ENCODE measurements around the gene RTEL1.

RTEL1 gene, protein sequence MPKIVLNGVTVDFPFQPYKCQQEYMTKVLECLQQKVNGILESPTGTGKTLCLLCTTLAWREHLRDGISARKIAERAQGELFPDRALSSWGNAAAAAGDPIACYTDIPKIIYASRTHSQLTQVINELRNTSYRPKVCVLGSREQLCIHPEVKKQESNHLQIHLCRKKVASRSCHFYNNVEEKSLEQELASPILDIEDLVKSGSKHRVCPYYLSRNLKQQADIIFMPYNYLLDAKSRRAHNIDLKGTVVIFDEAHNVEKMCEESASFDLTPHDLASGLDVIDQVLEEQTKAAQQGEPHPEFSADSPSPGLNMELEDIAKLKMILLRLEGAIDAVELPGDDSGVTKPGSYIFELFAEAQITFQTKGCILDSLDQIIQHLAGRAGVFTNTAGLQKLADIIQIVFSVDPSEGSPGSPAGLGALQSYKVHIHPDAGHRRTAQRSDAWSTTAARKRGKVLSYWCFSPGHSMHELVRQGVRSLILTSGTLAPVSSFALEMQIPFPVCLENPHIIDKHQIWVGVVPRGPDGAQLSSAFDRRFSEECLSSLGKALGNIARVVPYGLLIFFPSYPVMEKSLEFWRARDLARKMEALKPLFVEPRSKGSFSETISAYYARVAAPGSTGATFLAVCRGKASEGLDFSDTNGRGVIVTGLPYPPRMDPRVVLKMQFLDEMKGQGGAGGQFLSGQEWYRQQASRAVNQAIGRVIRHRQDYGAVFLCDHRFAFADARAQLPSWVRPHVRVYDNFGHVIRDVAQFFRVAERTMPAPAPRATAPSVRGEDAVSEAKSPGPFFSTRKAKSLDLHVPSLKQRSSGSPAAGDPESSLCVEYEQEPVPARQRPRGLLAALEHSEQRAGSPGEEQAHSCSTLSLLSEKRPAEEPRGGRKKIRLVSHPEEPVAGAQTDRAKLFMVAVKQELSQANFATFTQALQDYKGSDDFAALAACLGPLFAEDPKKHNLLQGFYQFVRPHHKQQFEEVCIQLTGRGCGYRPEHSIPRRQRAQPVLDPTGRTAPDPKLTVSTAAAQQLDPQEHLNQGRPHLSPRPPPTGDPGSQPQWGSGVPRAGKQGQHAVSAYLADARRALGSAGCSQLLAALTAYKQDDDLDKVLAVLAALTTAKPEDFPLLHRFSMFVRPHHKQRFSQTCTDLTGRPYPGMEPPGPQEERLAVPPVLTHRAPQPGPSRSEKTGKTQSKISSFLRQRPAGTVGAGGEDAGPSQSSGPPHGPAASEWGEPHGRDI (N-terminal part only)

DNA sequence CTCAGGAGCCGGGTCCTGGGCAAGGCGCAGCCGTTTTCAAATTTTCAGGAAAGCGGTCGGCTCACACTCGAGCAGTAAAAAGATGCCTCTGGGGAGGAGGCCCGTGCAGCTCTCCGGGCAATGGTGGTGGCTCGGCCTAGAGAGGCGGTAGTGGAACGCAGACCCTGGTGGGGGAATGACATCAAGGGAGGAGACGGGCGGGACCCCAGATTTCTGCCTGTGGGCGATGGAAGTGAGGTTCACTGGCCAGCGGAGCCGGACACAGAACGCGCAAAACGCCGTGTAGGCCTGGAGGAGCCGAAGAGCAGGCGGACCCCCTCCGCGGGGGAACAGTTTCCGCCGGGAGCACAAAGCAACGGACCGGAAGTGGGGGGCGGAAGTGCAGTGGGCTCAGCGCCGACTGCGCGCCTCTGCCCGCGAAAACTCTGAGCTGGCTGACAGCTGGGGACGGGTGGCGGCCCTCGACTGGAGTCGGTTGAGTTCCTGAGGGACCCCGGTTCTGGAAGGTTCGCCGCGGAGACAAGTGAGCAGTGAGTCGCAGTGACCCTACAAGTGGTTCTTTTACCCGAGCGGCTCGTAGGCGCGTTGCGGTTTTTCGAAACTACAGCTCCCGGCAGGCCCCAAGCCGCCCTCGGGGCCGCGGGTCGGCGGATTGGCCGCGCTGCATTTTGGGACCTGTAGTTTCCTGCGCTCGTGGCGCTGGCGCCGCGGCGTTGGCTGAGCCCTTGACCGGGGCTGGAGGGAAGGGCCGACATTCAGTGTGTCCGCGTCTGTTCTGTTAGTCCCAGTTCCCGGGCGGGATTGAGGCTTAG, at the start of gene RTEL1:
Gene RTEL1, plus strand, starts transcription at position 376 of the 812 bp plus-strand sequence. CDS start 1,091 bp downstream, outside the sequence.
- no peak for FAIRE-seq

DNA sequence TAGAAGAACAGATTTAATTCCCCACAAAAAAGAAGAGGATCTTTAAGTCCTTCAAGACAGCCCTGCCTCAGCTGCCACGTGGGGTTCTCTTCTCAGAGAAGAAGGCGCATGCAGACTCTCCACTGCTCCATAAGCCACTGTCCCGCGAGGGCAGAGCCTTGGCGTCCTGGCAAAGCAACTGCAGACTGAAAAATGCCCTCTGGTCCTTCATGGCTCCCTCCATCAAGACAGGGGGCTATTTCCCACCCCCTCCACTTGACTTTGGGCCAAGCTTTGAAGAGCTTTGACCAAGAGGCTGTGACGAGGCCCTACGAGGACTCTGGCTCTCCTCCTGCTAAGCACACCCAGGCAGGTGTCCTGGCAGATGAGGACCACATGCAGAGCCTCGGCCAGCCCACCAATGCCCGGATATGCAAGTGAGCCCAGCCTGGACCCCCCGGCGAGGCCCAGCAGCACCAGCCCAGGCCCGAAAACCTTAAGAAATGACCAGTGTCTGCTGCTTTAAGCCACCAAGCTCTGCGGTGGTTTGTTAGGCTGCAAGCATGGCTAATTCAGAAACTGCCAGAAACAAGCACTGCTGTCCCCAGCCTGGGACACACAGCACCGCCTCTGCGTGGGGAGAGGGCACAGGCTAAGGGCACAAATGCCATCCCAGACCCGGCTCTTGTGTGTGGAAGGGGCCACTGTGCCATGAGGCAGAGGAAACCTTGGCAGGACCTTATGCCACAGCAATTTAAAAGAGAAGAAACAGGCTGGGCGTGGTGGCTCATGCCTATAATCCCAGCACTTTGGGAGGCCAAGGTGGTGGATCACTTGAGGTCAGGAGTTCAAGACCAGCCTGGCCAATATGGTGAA, 47.3 kb upstream of the RTEL1 start:
- no peak for FAIRE-seq

DNA sequence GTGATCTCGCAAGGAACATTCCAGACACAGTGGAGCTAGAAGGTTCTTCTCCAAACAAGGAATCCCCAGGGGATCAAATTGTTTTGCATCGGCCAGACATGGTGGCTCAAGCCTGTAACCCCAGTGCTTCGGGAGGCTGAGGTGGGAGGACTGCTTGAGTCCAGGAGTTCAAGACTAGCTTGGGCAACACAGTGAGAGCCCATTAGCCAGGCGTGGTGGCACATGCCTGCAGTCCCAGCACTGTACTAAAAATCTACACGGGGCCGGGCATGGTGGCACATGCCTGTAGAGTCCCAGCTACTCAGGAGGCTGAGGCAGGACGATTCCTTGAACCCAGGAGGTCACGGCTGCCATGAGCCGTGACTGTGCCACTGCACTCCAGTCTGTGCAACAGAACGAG, 46.5 kb upstream of the RTEL1 start:
- FAIRE-seq: no peak

DNA sequence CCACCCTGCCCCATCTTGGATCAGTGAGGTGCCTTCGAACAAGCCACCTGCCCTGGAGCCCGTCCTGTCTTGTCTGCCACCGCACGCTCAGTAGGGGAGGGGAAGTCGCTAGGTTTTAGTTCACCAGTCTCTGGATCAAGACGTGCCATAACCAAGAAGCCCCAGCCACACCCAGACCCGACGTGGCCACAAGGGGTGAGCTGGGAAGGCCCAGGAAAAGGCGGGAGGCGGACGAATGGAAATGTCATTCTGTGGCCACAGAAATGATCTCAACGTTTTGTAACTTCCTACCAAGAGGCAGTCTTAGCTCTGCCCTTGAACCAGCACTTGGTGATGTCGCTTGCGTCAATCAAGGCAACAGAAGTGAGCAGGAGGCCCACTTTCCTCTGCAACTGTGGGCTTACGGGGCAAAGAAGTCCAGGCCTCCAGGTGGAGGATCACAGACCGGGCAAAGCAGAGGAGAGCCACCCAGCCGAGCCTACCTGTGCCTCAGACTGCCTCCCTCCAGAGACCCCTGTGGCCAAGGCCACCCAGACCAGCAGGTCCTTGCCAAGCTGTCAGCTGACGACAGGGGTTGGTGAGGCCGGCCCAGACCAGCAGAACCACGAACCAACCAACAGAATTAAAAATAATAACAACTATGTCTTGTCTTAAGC, 45.7 kb upstream of the RTEL1 start:
- FAIRE-seq: no peak

DNA sequence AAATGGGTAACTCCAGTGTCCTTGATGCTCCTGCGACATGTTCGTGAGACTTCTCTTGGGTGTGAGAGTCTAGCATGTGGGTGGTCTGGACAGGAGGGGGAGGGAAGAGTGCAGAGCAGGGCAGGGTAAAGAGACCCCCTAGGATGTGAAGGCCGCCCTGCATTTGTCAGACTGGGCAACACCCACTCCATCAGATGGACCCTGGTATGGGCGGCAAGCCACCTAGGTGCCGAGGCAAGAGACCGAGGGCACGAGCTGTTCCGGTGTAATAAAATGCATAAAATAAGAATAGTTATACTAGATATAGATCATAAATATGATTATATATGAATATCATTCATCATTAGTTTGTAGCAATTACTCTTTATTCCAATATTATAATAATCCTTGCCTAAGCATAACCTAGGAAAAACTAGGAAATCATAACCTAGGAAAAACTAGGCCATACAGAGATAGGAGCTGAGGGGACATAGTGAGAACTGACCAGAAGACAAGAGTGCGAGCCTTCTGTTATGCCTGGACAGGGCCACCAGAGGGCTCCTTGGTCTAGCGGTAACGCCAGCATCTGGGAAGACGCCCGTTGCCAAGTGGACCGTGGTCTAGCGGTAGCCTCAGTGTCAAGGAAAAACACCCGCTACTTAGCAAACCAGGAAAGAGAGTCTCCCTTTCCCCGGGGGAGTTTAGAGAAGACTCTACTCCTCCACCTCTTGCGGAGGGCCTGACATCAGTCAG, 44.1 kb upstream of the RTEL1 start:
- peak; percentile 60 for FAIRE-seq

DNA sequence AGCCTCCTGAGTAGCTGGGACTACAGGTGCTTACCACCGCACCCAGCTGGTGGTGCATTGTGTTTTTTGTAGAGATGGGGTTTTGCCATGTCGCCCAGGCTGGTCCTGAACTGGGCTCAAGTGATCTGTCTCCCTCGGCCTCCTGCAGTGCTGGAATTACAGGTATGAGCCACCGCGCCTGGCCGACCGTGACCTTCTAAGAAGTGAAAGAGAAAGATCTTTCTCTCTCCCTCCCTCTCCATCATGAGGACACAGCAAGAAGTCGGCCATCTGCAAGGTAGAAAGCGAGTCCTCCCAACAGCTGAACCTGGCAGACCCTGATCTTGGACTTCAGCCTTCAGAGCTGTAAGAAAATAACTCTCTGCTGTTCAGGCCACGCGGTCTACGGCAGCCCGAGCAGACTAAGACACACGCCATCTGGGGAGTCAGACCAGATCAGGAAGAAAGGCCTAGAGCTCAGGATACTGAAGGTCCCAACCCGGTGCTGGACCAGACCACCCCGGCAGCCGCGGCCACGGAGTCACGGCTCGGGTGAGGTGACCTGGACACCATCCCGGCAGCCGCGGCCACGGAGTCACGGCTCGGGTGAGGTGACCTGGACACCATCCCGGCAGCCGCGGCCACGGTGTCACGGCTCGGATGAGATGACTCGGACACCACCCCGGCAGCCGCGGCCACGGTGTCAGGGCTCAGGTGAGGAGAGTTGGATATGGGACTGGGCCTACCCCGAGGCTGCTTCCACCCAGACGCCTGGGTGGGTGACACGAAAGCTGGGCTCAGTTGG, 40.8 kb upstream of the RTEL1 start:
- FAIRE-seq: no peak

DNA sequence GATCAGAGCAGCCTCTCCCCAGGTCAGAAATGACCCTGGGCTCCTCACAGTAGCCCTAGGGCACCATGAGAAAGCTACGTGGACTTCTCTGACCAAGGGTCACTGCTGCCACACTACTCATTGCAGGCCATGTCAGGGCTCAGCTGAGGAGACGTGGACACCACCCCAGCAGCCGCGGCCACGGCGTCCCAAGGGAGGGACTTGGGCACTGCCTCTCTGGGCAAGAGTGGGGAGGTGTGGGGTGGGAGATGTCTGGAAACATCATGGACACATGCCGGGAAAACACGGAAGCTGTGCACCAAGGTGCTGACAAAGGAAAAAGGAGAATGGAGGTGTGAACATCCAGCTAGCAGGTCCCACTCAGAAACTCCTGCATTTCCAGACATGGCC, 40.2 kb upstream of the RTEL1 start:
- no peak for FAIRE-seq

DNA sequence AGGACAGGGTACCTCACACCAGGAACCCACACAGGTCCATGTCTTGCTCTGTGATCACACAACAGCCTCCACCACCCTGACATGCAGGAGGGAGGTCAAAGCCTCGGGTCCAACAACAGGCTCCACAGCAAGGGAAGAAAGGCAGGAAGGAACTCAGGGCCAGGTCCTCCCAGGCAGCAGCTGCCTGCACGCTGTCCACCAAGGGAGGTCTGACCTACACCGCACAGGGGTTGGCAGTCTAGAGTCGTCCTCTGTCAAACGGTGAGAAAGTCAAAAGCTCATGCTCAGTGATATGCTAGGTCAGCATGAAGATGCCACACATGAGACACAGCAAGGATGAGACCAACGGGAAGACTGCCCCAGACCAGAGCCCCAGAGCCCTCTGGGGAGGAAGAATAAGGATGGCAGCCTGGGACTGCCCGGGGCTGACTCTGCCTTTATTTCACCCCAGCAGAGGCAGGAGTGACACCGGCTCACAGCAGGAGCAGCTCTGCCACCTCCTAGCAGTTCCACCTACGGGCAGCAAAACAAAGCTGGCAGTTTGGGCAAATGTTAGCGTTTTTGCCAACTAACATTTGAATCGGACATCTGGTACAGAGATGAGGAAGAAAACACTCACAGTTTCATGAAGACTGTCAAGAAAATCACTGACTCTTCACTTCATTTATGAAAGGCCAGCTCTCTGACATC, 39.7 kb upstream of the RTEL1 start:
- no peak for FAIRE-seq

DNA sequence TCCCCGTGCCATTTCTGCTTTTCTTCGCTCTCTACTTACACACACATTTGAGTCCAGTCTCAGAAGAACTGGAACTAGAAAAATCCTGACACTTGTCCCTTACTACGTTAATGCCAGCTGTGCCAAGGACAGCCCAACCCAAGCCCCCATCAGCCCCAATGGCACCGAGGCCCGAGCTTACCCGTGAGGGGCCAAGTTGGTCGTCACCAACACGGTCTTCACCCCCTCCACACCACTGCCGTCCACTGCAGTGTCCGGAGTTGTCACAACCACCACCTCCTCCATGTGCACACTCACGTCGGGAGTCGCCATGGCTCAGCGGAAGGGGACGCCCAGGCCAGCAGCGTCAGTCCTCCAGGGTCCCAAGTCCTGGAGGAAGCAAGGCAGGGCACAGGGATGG, 39.0 kb upstream of the RTEL1 start:
- FAIRE-seq: no peak

DNA sequence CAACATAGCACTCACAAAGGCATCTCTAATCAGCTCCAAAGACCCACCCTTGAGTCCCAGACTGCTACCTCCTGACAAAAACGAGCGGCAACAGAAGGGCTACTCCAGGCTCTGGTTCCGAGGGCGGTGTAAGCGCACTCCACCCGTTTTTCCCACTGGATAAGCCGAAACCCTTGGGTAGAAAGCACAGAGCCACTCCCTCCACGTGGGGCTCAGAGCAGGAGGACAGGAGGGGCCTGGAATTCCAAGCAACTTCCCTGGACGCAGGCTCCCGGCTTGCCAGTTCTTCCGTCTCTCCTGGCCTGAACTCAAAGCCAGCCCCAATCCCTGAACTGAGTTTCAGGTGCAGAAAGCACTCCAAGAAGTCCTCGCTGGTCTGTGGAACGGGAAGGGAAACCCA, 38.6 kb upstream of the RTEL1 start:
- no peak for FAIRE-seq

DNA sequence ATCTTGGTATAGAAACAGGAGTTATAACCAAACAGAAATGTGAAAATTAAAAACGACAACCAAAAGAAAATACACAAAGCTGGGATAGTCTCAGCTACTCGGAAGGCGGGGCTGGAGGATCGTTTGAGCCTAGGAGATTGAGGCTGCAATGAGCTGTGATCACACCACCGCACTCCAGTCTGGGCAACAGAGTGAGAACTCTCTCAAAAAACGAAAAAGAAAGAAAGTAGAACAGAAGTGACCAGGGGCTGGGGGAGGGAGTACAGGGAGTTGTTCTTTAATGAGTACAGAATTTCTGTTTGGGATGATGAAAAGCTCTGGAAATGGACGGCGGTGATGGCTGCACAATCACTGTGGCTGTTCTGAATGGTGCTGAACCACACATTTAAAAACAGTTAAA, 37.1 kb upstream of the RTEL1 start:
- FAIRE-seq: no peak

DNA sequence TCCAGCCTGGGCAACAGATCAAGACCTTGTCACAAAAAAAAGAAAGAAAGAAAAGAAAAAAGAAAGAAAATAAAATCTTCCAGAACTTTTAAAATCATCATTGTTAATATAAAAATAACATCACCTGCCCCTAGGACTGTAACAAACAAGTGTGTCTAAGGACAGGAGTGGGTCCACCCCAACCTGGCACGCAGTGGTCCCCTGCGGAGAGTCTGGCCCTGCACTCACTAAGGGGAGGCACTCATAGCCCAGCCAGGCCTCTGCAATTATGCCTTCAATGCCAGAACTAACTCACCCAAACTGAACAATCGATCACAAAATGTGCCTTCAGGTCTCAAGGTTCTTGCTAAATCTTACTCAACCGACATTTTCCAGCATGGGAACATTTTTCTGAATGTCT, 36.0 kb upstream of the RTEL1 start:
- no peak for FAIRE-seq

DNA sequence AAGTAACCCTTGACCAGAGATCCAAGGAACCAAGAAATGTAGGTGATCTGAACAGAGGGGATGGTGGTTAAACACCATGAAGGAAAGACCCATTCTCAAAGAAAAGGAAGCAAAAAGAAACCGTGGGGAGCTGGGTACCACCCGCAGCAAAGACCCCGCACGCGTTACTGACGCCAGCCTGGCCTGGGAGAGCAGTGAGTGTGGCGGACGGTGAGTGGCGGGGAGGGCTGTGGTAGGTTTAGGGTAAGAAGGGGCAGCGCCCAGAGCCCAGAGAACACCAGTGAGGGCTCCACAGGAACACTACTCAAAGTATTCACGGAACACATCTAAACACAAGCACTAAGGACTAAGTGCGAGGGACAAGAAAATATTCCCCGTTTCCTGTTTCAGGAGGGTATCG, 35.4 kb upstream of the RTEL1 start:
- no peak for FAIRE-seq

DNA sequence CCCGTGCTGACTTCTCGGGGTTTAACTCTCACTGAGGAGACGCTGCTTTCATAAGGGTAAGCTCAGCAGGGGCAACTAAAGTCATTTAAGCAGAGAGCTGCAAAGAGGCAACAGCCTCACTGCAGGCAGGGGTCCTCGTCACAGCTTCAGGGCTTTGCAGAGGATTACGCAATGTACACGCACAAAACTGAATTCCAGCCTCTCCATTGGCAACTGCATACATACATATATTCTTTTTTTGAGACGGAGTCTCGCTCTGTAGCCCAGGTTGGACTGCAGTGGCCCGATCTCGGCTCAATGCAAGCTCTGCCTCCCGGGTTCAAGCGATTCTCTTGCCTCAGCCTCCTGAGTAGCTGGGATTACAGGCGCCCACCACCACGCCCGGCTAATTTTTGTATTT, 33.6 kb upstream of the RTEL1 start:
- no peak for FAIRE-seq

DNA sequence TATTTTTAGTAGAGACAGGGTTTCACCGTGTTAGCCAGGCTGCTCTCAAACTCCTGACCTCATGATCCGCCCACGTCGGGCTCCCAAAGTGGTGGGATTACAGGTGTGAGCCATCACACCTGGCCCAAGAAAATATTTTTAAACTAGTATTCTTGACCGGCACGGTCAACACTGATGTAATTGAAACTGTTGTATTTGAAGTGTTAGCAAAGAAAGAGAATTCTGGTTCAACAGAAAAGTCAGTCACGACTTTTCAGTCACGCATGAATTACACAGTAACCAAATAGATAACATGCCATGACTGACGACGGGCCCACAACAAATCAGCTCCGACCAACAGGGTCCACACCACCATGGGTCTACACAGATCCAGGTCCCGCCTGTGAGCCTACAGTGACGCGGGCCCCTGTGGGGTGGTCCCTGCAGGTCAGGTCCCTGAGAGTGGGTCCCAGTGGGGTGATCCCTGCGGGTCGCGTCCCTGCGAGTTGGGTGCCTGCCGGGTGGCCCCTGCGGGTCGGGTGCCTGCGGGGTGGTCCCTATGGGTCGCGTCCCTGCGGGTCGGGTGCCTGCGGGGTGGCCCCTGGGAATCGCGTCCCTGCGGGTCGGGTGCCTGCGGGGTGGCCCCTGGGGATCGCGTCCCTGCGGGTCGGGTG, 32.2 kb upstream of the RTEL1 start:
- FAIRE-seq: no peak

DNA sequence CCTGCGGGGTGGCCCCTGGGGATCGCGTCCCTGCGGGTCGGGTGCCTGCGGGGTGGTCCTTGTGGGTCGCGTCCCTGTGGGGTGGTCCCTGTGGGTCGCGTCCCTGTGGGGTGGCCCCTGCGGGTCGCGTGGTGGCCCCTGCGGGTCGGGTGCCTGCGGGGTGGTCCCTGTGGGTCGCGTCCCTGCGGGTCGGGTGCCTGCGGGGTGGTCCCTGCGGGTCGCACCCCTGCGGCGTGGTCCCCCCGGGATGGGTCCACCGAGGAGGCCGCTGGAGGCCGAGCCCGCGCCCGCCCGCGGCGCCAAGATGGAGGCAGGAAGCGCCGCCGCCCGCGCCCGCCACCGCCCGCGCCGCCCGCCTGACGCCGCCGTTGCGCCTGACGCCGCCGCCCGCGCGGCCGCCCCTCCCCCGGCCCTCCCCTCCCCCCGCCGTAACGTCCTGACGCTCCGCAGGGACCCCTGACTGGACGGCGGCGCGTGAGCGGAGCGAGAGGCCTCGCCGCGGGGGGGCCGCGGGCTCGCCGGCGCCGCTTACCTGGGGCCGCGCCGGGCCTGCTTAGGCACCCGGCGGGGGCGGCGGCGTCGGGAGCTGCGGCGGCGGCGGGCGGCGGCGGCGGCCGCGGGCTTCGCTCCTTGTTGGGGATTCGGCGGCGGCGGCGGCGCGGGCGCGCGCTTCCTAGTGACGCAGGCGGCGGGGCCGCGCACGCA, 31.5 kb upstream of the RTEL1 start, which contains the start of gene GMEB2:
Gene GMEB2, minus strand, starts transcription at position 678 of the 705 bp plus-strand sequence. CDS start 7,704 bp downstream, outside the sequence.
- no peak for FAIRE-seq

DNA sequence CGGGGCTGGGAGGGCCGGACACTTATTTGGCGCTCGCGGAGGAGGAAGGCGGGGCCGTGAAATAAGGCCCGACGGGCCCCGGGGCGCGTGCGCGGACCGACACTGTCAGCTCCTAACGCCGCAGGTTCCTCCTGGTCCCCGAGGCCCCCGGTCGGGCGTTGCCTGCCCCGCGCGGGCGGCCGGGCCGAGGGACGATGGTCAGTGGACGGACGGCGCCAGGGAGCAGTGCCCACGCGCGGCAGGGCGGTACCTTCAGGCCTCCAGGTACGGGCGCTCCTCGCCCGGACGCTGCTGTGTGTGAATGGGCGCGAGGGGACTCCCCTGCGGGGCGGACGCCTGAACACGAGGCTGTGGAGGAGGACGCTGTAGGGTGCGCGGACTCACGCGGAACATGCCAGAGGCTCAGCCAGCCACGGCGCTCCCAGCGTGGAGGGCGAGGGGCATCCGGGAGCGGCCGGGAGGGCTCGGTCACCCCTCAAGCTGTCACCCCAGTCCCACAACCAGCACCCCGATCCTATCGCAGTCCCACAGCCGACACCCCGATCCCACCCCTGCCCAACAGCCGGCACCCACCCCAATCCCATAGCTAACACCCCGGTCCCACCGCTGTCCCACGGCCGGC, 30.9 kb upstream of the RTEL1 start:
- no peak for FAIRE-seq

Measured in TTC549 (cell line).